Mesendoderm (in vitro differentiated cells): ENCODE results near the gene COMMD3.
A peak's percentile ranks its signal among the peaks of the same experiment; 100 is the strongest.

Experiments
- DNase-seq: peaks from one replicate; pipeline ENCODE4 v3.0.0; 2013
- H2AK5ac ChIP-seq: 2 replicates; pipeline ENCODE4 v1.6.1; 2013; ENCODE audit warnings: low read length, inconsistent platforms
- H2BK120ac ChIP-seq: 2 replicates; pipeline ENCODE4 v1.6.1; 2013; ENCODE audit warnings: low read depth, mild to moderate bottlenecking, low read length, moderate library complexity, mixed read lengths
- H2BK15ac ChIP-seq: replicated peaks from 2 replicates; pipeline ENCODE4 v1.6.1; 2013; ENCODE audit warnings: low read depth, mild to moderate bottlenecking, moderate library complexity
- H2BK5ac ChIP-seq: 2 replicates; pipeline ENCODE4 v1.6.1; 2013; ENCODE audit warnings: low read length, inconsistent platforms
- H3K18ac ChIP-seq: 2 replicates; pipeline ENCODE4 v1.6.1; 2013; ENCODE audit warnings: mild to moderate bottlenecking, low read length, mixed read lengths
- H3K23ac ChIP-seq: one replicate; pipeline ENCODE4 v1.6.1; 2013; ENCODE audit warnings: low read length
- H3K27ac ChIP-seq: 2 replicates; pipeline ENCODE4 v1.5.1; 2013; ENCODE audit warnings: low read depth, mild to moderate bottlenecking, inconsistent platforms, low read length, moderate library complexity
- H3K27me3 ChIP-seq: 2 replicates; pipeline ENCODE4 v1.6.1; 2013; ENCODE audit warnings: low read length, control low read depth, mild to moderate bottlenecking, inconsistent platforms; ENCODE audit not compliant: insufficient read depth, poor library complexity
- H3K36me3 ChIP-seq: 2 replicates; pipeline ENCODE4 v1.6.1; 2013; ENCODE audit warnings: low read length, inconsistent platforms; ENCODE audit not compliant: control insufficient read depth, insufficient read depth
- H3K4ac ChIP-seq: one replicate; pipeline ENCODE4 v1.6.1; 2013; ENCODE audit warnings: low read depth, mild to moderate bottlenecking, low read length, moderate library complexity
- H3K4me1 ChIP-seq: 2 replicates; pipeline ENCODE4 v1.6.1; 2013; ENCODE audit warnings: low read depth, low read length, inconsistent platforms; ENCODE audit not compliant: control insufficient read depth
- H3K4me2 ChIP-seq: 2 replicates; pipeline ENCODE4 v1.6.1; 2013; ENCODE audit warnings: low read length
- H3K4me3 ChIP-seq: 2 replicates; pipeline ENCODE4 v1.5.1; 2013; ENCODE audit warnings: mild to moderate bottlenecking, low read length
- H3K56ac ChIP-seq: one replicate; pipeline ENCODE4 v1.6.1; 2013; ENCODE audit warnings: low read length
- H3K79me1 ChIP-seq: 2 replicates; pipeline ENCODE4 v1.6.1; 2013; ENCODE audit warnings: low read length, inconsistent platforms
- H3K79me2 ChIP-seq: 2 replicates; pipeline ENCODE4 v1.6.1; 2013; ENCODE audit warnings: mild to moderate bottlenecking, low read length; ENCODE audit not compliant: control insufficient read depth, insufficient read depth
- H3K9ac ChIP-seq: 2 replicates; pipeline ENCODE4 v1.6.1; 2013; ENCODE audit warnings: low read length, inconsistent platforms
- H4K5ac ChIP-seq: one replicate; pipeline ENCODE4 v1.6.1; 2013; ENCODE audit warnings: low read length
- H4K8ac ChIP-seq: one replicate; pipeline ENCODE4 v1.6.1; 2013; ENCODE audit warnings: low read depth, mild to moderate bottlenecking, control low read depth, low read length, moderate library complexity
- WGBS: extraction: QIAGEN DNeasy Blood & Tissue Kit; methylation state at CpG from one replicate; pipeline ENCODE4 v1.1.7; 2013; ENCODE audit warnings: low lambda C conversion rate, missing lambda C conversion rate; ENCODE audit not compliant: insufficient coverage; ENCODE audit errors: extremely low coverage; 5-methylcytosine and 5-hydroxymethylcytosine counted together

COMMD3 gene

DNA sequence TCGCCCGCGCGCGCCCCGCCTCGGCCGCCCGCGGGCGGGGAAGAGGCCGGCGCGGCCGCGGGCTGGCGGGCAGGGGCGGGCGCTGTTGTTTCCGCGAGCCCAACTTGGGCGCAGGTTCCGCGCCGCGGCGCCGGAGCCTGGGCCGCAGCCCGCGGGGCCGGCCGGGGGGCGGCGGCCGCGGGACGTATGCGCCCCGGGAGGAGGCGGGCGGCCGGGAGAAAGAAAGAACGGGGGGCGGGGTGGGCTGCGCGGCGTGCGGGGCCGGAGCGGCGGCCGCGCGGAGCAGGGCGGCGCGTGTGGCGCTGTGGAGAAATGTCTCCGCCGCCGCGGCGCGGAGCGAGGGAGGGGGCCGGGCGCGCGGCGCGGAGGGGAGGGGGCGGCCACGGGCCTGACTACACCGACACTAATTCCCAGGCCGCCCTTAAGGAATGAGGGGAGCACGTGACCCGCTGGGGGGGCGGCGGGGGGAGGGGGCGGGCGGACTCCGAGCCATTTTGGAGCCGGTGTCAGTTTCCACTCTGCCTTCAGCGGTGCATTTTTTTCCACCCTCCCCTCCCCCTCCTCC, 4.5 kb downstream of the COMMD3 start, which contains the start of gene BMI1:
TSS of gene BMI1 (plus strand) at position 509 of the 565 bp plus-strand sequence. CDS start 5,351 bp downstream, outside the sequence.
- Histone ChIP-seq H3K4me1 (peaks cover 5% of the 10 kb centered on the region), H3K79me1 (no peaks in the 10 kb centered on the region), H2BK15ac (peak within 1 kb of the TSS; percentile 92), H3K4ac (peak within 1 kb of the TSS; percentile 92), H3K18ac (peak within 1 kb of the TSS; percentile 99), H2BK120ac (peak within 1 kb of the TSS; percentile 96), H3K9ac (peak within 1 kb of the TSS; percentile 73), H4K5ac (no peak within 1 kb of the TSS), H3K4me2 (peak within 1 kb of the TSS; percentile 41), H3K36me3 (no peaks in the 10 kb centered on the region), H3K27ac (no peak within 1 kb of the TSS), H3K23ac (no peak within 1 kb of the TSS), H3K56ac (peak within 1 kb of the TSS; percentile 90), H4K8ac (peak within 1 kb of the TSS; percentile 86), H2BK5ac (no peak within 1 kb of the TSS), H2AK5ac (no peak within 1 kb of the TSS), H3K27me3 (peaks cover 30% of the 10 kb centered on the region), H3K4me3 (peak within 1 kb of the TSS; percentile 50), H3K79me2 (no peaks in the 10 kb centered on the region)
- DNase-seq, result peak; percentile 73
- WGBS, result no CpG with 5 or more reads among the region's 85 CpGs

DNA sequence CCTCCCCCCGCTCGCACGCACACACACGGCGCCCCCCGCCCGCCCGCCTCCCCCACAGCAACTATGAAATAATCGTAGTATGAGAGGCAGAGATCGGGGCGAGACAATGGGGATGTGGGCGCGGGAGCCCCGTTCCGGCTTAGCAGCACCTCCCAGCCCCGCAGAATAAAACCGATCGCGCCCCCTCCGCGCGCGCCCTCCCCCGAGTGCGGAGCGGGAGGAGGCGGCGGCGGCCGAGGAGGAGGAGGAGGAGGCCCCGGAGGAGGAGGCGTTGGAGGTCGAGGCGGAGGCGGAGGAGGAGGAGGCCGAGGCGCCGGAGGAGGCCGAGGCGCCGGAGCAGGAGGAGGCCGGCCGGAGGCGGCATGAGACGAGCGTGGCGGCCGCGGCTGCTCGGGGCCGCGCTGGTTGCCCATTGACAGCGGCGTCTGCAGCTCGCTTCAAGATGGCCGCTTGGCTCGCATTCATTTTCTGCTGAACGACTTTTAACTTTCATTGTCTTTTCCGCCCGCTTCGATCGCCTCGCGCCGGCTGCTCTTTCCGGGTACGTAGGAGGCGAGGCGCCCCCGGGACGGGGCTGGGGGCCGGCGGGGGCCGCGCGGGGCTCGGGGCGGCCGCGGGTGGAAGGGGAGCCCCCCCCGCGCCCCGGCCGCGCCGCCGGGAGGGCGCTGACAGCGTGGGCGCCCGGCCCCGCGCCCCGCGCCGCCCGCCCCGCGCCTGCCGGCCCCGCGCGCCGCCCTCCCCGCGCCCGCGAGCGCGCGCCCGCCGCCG, 5.2 kb downstream of the COMMD3 start:
- H2BK120ac ChIP-seq, result peak overlapping the region; percentile 65
- no peak overlapping the region for H4K5ac ChIP-seq
- peaks cover 5% of the 10 kb centered on the region for H3K4me1 ChIP-seq
- no peaks in the 10 kb centered on the region for H3K79me2 ChIP-seq
- no peak overlapping the region for H2BK15ac ChIP-seq
- H4K8ac ChIP-seq, result no peak overlapping the region
- H3K27me3 ChIP-seq, result peaks cover 31% of the 10 kb centered on the region
- H3K23ac ChIP-seq, result no peak overlapping the region
- H2AK5ac ChIP-seq, result no peak overlapping the region
- H3K56ac ChIP-seq, result peak overlapping the region; percentile 90
- peak; percentile 83 for DNase-seq
- peak overlapping the region; percentile 30 for H3K4me2 ChIP-seq
- H2BK5ac ChIP-seq, result no peak overlapping the region
- peak overlapping the region; percentile 50 for H3K4me3 ChIP-seq
- no peaks in the 10 kb centered on the region for H3K79me1 ChIP-seq
- no CpG with 5 or more reads among the region's 114 CpGs for WGBS
- H3K9ac ChIP-seq, result peak overlapping the region; percentile 73
- peak overlapping the region; percentile 92 for H3K4ac ChIP-seq
- peak overlapping the region; percentile 97 for H3K18ac ChIP-seq
- no peaks in the 10 kb centered on the region for H3K36me3 ChIP-seq
- no peak overlapping the region for H3K27ac ChIP-seq

DNA sequence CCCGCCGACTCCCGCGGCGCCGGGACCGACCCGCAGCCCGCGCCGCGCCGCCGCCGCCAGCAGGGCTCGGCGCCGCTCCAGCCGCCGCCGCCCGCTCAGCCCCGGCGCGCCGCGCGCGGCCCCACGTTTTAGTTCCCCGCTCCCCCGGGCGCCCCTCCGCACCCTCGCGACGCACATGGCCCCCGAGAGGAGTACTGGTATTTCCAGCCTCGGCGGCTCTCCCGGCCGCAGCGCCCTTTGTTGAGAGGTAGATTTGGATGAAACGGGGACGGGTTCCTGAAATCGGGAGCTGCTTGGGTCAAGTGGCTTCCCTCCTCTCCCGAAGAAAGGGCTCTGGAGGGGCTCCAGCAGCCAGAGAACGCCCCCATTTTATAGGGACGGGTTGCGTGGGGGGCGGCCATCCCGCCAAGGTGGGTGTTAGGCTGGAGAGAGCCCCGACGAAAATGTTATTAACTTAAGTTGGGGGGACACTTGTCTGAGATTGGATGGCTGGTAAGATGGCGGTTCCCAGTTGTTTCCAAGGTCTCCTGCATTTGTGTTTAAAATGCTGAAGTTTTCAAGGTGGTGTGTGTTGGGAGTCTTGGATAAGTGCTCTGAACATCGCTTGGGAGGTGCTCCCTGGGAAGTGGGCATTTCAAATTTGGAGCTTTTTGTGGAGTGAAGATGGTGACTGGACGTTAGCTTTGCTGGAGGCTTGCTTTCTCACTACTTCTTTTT, 5.9 kb downstream of the COMMD3 start:
- no peak overlapping the region for H4K5ac ChIP-seq
- no peaks in the 10 kb centered on the region for H3K79me1 ChIP-seq
- peak overlapping the region; percentile 57 for H3K9ac ChIP-seq
- peak overlapping the region; percentile 97 for H3K18ac ChIP-seq
- no peak overlapping the region for H3K23ac ChIP-seq
- peaks cover 5% of the 10 kb centered on the region for H3K4me1 ChIP-seq
- H2AK5ac ChIP-seq, result no peak overlapping the region
- WGBS, result no CpG with 5 or more reads among the region's 57 CpGs
- H3K79me2 ChIP-seq, result no peaks in the 10 kb centered on the region
- H3K56ac ChIP-seq, result peak overlapping the region; percentile 79
- peak overlapping the region; percentile 92 for H3K4ac ChIP-seq
- no peak overlapping the region for H3K27ac ChIP-seq
- no peak for DNase-seq
- peak overlapping the region; percentile 23 for H2BK15ac ChIP-seq
- H3K36me3 ChIP-seq, result no peaks in the 10 kb centered on the region
- no peak overlapping the region for H4K8ac ChIP-seq
- peaks cover 33% of the 10 kb centered on the region for H3K27me3 ChIP-seq
- H3K4me3 ChIP-seq, result peak overlapping the region; percentile 44
- no peak overlapping the region for H2BK5ac ChIP-seq
- H2BK120ac ChIP-seq, result peak overlapping the region; percentile 65
- H3K4me2 ChIP-seq, result peak overlapping the region; percentile 41

DNA sequence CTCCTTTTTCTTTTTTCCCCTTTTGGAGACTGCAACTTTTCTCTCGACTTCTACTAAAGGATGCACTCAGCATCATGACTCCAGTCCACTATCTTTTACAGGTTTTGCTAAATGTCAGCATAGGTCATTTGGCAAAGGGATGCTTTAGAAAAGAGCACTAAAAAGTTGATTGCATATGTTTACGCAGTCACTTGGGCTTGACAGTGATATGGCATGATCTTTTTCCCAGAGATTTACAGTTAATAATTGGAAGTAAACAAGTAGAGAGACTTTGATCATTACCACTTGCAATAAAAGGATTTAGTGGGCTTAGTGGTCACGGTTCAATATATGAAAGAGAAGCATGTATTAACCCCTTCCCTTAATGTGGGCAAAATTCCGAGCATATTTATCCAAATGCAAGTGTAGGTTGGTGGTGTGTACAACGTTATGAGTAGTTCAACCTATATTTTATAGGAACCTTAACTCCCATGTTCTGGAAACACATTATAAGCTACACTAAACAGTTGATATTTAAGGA, 6.5 kb downstream of the COMMD3 start:
- no peak overlapping the region for H2BK120ac ChIP-seq
- H4K8ac ChIP-seq, result no peak overlapping the region
- no peak overlapping the region for H2BK15ac ChIP-seq
- no peaks in the 10 kb centered on the region for H3K79me2 ChIP-seq
- H3K23ac ChIP-seq, result no peak overlapping the region
- peaks cover 33% of the 10 kb centered on the region for H3K27me3 ChIP-seq
- H3K18ac ChIP-seq, result no peak overlapping the region
- peak overlapping the region; percentile 41 for H3K4me2 ChIP-seq
- H4K5ac ChIP-seq, result no peak overlapping the region
- H2BK5ac ChIP-seq, result no peak overlapping the region
- H3K36me3 ChIP-seq, result no peaks in the 10 kb centered on the region
- peaks cover 5% of the 10 kb centered on the region for H3K4me1 ChIP-seq
- no peak for DNase-seq
- H3K27ac ChIP-seq, result no peak overlapping the region
- no peak overlapping the region for H3K56ac ChIP-seq
- no peak overlapping the region for H3K4ac ChIP-seq
- H3K4me3 ChIP-seq, result no peak overlapping the region
- no peaks in the 10 kb centered on the region for H3K79me1 ChIP-seq
- peak overlapping the region; percentile 57 for H3K9ac ChIP-seq
- no CpG with 5 or more reads among the region's 5 CpGs for WGBS
- H2AK5ac ChIP-seq, result no peak overlapping the region

DNA sequence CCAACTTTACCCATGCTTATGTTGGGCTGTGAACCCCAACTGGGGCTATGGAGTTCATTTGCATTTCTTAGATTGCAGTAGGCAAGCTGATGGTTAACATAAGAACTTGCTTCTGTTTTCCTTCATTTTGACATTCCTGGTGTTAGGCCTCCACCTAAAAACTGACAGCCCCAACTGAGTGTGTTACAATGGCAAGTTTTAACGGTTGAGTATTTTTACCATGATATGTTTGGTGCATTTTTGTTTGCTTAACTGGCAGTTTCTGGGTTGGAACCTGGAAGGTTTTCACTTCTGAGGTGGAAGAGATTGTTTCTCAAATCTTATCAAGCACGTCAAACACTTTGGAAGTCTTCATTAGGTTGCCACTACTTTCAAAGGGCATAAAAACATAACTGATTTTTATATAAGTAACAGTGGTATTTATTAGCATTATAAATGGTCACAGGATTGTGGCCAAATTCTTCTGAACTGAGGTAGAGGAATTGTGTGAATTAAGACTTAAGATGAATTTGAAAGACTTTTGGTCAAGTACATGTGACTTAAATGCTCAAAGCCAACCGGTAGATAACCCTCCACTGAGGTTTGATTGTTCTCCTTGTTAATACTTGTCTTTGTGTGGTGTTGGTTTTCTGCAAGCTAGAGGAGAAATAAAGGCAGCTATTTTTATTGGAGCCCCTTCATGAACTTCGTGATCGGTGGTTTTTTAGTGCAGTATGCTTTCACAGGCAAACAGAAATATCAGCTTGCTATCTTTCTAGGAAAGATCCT, 7.5 kb downstream of the COMMD3 start:
- Histone ChIP-seq H4K8ac (no peak overlapping the region), H3K56ac (no peak overlapping the region), H3K4ac (no peak overlapping the region), H4K5ac (no peak overlapping the region), H3K4me3 (no peak overlapping the region), H2BK5ac (no peak overlapping the region), H3K9ac (no peak overlapping the region), H2BK15ac (no peak overlapping the region), H3K4me2 (no peak overlapping the region), H3K18ac (no peak overlapping the region), H3K23ac (no peak overlapping the region), H3K4me1 (peaks cover 5% of the 10 kb centered on the region), H2AK5ac (no peak overlapping the region), H3K27ac (no peak overlapping the region), H2BK120ac (no peak overlapping the region), H3K79me2 (no peaks in the 10 kb centered on the region), H3K79me1 (no peaks in the 10 kb centered on the region), H3K36me3 (no peaks in the 10 kb centered on the region), H3K27me3 (peaks cover 33% of the 10 kb centered on the region)
- DNase-seq, result no peak
- no CpG with 5 or more reads among the region's 5 CpGs for WGBS
